Islet of Langerhans (tissue), 1 donor: ENCODE results near the gene STT3B.
A peak's percentile ranks its signal among the peaks of the same experiment; 100 is the strongest.
"Not testable (repeated sequence)": the region's sequence is repeated elsewhere in the genome, so short reads cannot be mapped to it uniquely, and the experiment has no call there.

Experiments used
- FAIRE-seq: peaks from one replicate; lab custom pipeline; 2011; peaks lifted over from hg19 to GRCh38; lab: Jason Lieb, UNC

STT3B gene

DNA sequence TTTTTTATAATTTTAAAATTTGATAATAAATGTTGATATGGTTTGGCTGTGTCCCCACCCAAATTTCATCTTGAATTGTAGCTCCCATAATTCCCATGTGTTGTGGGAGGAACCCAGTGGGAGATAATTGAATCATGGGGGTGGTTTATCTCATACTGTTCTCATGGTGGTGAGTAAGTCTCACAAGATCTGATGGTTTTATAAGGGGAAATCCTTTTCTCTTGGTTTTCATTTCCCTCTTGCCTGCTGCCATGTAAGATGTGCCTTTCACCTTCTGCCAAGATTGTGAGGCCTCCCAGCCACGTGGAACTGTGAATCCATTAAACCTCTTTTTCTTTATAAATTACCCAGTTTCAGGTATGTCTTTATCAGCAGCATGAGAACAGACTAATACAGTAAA is 72.6 kb downstream of the STT3B start:
- FAIRE-seq, result not testable (repeated sequence)

DNA sequence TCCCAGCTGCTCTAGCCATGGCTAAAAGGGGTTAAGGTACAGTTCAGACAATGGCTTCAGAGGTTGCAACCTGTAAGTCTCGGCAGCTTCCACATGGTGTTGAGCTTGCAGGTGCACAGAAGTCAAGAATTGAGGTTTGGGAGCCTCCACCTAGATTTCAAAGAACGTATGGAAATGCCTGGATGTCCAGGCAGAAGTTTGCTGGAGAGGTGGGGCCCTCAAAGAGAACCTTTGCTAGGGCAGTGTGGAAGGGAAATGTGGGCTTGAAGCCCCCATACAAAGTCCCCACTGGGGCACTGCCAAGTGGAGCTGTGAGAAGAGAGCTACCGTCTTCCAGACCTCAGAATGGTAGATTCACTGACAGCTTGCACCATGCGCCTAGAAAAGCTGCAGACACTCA is 73.7 kb downstream of the STT3B start:
- no peak for FAIRE-seq

DNA sequence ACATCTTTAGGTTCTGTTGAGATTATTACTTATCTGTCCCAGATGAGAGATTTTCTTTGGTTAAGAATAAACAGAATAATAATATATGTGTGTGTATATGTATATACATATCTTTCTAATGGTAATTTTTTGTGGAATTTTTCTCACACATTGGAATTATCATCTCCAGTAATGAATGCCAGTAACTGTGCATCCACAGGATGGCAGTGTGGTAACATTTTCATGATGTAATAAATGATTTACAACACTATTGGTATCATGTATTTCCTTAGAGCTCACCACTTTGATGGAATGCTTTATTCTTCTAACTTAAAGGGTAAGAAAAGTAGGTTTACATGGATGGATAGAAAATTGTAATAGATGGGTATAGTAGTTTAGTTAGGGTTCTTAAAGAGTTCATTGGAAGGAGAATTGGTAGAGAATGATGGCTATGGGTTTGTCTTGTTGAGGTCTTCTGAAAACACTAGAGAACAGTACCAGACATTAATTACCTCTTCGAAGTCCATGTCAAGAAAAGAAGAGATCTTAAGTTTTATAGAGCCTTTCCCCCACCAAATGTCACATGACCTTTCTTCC is 78.1 kb downstream of the STT3B start:
- FAIRE-seq, result peak; percentile 81

DNA sequence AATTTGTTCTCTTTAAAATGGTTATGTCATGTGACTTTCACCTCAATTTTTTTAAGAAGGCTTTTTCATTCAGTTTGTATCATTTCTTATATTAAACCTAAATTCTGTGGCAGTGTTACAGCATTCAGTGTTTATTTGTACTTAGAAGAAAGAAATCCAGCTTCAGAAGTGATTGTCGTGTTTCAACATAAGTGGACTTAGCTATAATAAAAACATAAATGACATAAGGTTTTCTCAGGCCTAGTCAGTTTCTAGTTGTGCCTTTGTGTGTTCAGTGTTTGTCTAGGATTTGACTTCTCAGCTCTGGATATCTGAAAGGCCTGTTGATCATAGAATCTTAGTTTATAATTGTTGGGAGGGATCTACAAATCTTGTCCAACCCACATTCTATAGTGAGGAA is 80.5 kb downstream of the STT3B start:
- no peak for FAIRE-seq

DNA sequence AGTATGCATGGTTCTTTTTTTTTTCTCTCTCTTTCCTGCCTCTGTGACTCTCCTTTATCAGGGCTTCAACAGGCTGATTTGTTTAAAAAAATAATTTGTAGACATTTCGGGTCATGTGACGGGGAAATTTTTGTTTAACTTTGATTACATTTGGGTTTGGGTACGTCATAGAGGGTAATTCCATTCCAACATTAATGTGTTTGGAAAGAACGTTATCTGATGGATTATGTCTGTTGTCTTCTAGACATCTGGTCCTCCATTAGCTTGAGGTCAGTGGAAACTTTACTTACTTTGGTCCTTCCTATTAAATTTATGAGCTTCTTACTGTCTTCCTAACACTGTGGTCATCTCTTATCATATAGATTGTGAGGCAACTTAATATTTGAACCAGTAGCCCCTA is 80.9 kb downstream of the STT3B start:
- FAIRE-seq, result no peak

DNA sequence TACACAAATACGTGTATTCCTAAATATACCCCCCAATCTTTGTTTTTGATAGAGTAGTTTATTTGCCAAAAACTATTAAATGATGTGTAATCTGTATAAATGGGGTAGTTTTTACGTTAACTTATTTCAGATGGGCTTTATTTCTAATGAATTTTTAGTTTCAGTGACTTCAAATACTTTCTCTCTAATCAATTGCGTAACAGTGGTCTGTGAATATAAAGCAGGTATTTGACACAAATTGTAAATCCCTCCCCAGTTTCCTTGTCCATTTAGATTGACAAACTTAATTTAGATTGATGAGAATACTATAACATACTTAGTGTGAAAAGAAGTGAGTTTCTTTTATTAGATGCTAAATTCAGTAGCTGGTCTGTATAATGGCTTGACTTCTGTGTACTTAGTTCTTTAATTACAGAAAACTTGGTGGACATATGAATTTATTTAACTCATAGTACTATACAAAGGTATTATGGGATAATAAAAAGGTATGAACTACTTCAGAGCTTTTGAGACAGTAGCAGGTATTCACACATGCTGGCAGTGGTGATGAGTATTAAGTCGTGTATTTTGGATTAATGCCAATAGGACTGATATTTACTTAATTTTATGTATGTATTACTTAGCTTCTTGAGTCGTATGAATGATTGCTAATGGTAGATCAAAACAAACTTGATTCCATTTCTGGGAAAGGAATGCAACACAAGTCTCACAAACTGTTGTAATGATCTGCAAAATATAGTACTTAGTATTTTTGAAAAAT is 81.6 kb downstream of the STT3B start:
- peak; percentile 47 for FAIRE-seq

DNA sequence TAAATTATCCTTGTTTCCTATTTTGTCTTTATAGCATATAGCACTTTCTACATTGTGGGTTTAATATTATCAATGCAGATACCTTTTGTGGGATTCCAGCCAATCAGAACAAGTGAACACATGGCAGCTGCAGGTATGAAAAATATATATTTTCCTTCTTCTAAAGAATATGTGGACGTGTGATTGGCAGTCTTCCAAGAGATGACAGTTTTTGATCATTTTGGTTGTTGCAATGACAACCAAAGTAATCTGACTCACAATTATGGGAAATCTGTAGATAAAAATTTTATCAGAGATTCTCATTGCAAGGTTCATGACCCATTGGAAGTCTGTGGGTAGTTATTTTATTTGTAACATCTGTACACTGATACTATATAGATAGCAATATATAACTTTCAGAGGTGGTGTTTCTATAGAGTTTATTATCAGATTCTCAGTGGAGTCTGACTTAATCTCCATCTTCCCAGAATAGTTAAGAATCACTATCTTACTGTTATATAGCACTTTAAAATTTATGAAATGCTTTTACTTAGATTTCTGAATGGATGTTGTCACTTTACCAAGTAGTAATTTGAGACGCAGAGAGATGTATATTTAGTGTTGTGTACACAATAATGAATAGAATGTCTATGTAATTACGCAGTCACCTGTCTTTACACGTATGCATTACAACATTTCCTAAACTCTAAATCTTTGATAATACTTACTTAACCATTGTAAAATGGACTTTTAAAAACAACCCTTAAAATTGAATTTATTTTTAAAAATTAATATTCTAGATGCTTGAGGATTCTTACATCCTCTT is 82.5 kb downstream of the STT3B start:
- FAIRE-seq, result no peak

DNA sequence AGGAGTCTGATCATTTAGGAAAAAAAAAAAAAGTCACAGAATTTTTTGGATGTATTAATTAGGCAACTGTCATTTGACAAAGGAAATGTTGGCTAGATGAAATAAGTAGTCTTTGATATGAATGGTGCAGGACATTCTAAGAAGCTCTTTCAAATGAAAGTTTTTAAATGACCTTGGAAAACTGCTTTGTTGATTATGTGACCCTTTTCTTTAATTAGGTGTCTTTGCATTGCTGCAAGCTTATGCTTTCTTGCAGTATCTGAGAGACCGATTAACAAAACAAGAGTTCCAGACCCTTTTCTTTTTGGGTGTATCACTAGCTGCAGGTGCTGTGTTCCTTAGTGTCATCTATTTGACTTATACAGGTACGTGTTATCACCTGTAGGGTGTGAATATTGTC is 84.0 kb downstream of the STT3B start:
- FAIRE-seq, result no peak

DNA sequence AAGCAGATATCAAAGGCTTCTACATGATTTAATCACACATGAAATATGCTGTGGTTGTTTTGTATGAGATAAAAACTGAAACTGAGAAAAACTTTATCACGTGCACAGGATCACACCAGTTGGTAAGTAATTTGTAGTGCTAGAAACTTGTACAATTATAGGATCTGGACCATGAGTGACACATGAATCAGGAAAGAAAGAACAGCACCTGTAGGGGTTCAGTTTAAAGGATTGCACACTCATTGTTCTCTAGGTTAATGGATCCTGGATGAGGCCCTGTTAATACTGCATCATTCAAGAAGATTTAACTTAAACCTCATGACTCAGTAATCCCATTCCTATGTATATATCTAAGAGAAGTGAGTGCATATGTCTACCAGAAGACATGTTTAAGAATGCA is 87.9 kb downstream of the STT3B start:
- FAIRE-seq, result no peak

DNA sequence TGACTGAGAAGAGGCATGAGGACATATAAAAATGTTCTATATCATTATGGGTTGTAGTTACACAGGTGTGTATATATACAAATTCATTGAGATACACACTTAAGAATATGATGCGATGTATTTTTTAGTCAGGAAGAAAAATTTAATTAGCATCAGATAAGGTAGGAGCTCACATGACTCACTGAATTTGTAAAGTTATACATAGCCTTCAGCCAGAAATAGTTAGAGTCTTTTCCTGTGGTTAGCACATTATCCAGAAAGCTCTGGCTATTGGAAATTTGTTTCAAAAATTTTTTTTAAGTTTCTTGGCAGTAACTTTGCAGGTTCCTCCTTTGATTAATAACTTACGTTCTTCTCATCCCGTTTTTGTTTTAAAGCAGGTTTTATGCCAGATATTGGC is 88.6 kb downstream of the STT3B start:
- no peak for FAIRE-seq

DNA sequence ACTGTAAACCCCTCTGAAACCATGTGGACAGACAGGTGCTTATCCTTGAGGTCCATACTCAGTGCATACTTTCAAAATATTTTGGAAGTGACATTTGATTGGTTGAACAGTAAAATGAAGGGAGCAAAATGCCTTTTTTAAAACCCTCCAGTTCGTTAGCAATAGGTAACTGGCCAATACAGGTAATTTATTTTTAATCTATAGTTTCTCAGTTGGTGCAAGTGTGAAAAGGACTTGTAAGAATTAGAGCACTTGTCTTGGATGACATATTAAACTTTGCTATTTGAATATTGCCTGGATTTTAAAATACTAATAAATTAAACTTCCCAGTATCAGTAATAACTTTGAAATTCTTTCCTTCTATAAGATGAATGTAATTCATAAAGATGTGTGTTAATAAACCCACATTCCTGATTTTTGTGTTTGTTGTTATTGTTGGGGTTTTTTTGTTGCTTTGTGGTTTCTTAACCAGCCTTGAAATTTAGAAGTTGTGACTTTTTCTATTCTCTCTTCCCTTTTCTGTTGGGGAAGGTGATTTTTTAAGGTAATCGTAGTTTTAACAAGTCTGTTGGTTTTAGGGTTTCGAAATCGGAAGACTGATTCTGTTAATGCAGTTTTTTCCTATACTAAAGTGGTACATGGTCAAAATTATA is 90.0 kb downstream of the STT3B start:
- FAIRE-seq, result no peak

DNA sequence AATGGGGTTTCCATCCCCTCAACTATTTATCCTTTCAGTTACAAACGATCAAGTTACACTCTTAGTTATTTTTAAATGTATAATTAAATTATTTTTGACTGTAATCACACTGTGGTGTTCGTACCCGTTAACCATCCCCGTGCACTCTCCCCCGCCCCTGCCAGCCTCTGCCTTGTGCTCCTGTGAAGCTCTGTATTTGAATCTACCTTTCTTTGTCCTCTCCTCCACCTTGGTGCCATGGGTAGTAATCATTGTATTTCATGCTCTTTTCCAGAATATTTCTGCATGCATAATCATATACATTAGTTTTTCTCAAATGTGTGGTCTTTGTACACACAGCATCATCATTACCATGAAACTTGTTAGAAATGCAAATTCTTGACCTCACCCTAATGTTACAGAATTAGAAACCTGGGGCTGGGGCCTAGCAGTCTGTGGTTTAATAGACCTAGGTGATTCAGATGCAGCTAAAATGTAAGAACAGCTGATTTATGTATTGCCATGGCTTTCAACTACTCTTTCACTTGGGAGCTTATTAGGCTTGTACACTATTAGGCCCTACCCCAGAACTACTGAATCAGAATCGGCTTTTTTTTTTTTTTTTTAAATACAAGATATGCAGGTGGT is 91.5 kb downstream of the STT3B start:
- no peak for FAIRE-seq

DNA sequence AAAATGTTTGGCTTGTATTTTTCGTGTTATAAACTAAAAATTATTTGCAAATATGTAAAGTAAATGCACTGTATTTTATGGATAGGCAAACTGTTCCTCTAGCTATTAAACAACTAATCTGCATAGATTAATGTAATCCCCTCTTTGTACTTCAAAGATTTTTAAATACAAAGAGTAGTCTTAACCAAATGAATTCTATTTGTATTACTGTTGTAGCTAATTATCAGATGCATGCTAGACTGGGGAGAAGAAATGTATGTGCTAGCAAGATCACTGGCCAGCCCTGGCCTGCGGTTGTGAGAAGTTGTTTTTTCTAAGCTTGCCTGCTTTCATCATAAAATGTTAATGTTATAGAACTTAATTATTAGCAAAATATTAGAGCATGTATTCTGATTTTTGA is 92.6 kb downstream of the STT3B start:
- no peak for FAIRE-seq

DNA sequence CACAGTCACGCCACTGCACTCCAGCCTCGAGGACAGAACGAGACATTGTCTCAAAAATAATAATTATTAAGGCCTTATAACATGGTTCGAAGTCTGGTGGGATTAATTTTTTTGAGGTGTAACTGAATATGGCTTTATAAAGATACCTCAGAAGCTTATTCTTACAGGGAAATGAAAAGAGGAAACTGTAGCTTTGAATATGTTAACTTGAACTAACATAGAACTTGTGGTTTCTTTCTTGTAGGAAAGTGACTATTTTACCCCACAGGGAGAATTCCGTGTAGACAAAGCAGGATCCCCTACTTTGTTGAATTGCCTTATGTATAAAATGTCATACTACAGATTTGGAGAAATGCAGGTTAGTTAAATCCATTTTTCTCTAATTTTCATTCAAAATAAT is 96.3 kb downstream of the STT3B start:
- no peak for FAIRE-seq

DNA sequence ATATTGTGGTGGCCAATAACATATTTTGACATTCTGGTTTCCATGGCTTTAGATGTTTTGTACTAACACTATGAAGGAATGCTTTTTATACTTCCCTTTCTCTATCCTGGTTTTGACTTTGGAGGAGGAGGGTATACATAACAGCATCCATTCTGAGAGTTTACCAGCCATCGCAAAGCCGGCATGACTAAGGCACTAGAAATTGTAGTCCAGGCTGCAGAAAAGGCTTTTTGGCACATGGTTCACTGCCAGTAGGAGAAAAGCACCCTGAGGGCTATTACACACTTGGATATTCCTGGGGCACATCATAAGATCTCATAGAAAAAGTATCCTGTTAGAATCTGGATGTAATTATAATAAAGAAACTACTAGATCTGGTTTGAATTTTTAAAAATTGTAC is 101.8 kb downstream of the STT3B start:
- no peak for FAIRE-seq

DNA sequence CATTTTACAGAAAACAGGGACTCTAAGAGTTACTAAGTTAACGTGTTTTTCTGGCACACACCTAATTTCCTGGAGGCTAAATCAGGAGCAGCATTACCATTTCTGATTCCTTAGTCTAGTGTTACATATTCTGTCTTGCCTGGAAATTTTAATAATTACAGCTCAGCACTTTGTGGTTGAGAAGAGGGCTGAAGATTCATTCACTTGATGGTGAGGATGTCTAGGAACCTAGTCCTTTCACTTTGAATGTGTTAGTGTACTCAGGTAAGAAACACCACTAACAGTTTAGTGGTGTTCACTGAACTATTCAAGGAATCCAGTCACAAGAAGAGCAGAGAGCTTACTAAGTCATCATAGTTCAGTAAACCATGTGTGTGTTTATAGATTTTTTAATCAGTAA is 102.8 kb downstream of the STT3B start:
- no peak for FAIRE-seq

DNA sequence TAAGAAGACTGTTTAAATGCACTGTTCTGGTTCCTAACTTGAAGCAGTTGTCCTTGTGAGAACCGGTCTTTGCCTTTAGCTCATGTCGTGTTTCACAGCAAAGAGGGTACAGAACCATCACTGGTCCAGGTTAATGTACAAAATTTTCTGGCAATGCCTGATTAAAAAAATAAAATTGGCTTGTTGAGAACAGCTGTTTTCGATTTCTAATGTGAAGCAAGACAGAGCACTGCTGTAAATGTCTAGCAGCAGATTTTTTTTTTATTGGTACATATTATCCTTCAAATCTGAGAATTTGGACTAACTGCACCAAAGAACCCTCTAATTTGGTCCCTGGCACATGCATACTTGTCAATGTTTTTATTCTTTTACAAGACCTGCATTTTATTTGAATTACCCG is 103.3 kb downstream of the STT3B start:
- FAIRE-seq, result no peak

DNA sequence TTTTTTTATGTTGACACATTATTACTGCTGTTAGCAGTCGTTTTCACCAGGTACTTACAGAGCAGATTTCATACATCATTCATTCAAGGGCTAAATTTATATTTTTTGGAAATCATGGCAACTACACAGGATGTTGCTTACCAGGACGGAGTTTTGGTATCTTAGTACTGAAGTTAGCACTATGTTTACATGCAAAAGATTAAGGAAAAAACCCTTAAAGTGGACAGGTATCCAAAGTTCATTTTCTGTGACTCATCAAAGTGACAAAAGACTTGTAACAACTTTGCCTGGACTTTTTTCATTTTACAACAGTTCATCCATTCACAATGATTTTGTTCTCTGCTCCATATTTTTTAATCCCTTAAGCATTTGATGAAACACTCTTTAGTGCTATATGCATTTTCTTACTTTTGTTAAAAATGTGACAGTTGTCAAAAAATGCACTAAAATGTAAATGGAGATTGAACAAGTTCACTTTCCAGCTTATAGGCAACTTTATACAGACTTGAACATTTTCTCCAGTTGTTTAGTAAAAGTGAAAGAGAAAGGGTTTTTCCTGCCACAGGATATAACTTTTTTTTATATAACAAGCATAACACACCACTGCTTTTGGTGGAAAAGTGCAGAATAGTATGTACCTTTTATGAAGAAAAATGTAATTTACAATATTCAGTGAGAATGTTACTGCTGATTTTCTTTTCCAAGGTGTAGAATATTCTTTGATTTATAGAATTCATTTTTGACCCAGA is 104.1 kb downstream of the STT3B start:
- no peak for FAIRE-seq

DNA sequence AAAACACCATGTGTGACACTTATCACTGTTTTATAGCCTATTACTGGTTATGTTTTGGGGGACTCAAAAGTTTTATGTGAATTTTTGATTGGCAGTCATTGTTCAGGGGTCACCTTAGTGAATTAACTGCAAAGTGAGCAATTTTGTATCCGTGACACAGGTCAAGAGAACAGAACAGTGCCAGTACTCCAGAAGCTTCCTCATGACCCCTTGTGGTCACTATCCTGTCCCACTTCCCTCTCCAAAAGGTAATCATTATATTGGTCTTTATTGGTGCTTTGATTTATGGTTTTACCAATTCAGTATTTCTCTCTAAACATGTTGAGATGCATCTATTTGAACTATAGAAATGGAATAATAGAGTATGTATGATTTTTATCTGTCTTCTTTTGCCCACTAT is 107.1 kb downstream of the STT3B start:
- no peak for FAIRE-seq

DNA sequence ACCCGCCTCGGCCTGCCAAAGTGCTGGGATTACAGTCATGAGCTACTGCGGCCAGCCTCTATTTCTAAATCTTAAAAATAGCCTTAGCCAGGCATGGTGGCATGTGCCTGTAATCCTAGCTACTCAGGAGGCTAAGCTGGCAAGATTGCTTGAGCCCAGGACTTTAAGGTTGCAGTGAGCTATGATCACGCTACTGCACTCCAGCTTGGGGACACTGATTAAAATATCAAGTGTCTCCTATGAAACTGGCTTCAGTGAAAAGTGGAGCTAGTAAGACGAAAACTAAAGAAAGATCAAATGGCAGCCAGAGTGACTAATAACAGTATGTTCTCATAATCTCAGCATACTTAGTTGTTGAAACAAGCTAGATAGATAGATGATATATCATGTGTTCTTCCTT is 112.5 kb downstream of the STT3B start:
- FAIRE-seq, result no peak

DNA sequence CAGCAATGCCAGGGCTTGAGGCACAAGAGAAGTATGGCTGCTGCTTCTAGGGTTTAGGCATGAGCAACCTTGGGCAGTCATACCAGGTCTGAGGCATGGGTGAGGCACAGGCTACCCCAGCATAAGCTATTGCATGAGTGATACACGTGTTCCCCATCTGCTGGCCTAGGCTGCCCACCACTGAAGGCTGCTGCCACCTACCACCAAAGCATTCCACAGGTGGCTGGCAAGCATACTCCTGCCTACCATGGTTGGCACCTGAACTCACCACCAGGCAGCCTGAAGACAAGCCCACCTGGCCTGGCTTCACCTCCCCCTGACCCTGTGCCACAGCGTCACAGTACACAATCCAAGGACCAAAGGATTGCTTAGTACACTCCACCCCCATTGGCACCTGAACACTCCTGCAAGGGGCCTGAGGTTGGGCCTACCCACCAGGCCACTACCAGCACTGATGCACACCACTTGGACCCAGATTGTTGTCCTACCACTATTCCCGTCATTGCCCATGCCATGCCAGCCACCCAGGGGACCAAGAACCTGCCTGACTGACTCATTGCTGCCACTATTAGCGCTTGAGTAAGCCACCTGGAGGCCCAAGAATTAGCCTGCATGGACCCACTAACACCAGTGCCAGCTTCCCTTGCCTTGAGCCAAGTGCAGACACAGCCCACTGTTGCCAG is 115.7 kb downstream of the STT3B start:
- FAIRE-seq, result no peak
